C4-2B (cell line): Measurements from ENCODE around the gene RNF215.
A peak's percentile ranks its signal among the peaks of the same experiment; 100 is the strongest.

Source experiments
- H3K27ac ChIP-seq: fragments of 450-650 bp; 2 replicates; pipeline ENCODE4 v1.5.1; 2017
- CTCF ChIP-seq: fragments of 450-650 bp; conservative IDR thresholded peaks from 2 replicates; pipeline ENCODE4 v1.5.1; 2017; ENCODE audit warnings: mild to moderate bottlenecking
- ZFX ChIP-seq: fragments of 450-650 bp; IDR thresholded peaks from 2 replicates; pipeline ENCODE4 v1.6.1; 2017

RNF215 gene

GRCh38 chr22:30424534-30425326, 37.5 kb upstream of the RNF215 start:
- H3K27ac ChIP-seq, result peak overlapping the region; percentile 97
- TF ChIP-seq CTCF (no peak), ZFX (no peak)

GRCh38 chr22:30423959-30424533, 36.8 kb upstream of the RNF215 start:
- peak overlapping the region; percentile 97 for H3K27ac ChIP-seq
- TF ChIP-seq ZFX (no peak), CTCF (no peak)

GRCh38 chr22:30423301-30423958, 36.2 kb upstream of the RNF215 start:
- TF ChIP-seq ZFX (peak; percentile 90), CTCF (no peak)
- H3K27ac ChIP-seq, result peak overlapping the region; percentile 97

GRCh38 chr22:30422481-30423300, 35.5 kb upstream of the RNF215 start:
- TF ChIP-seq CTCF (no peak), ZFX (no peak)

GRCh38 chr22:30421695-30422480, 34.7 kb upstream of the RNF215 start:
- peak overlapping the region; percentile 97 for H3K27ac ChIP-seq
- no peak for TF ChIP-seq CTCF
- no peak for TF ChIP-seq ZFX

More at GRCh38 chr22:30422481-30423300, 35.5 kb upstream of the RNF215 start:
- peak overlapping the region; percentile 97 for H3K27ac ChIP-seq

- H3K27ac ChIP-seq, result peak overlapping the region; percentile 56
Measured at GRCh38 chr22:30420347-30421125, 33.3 kb upstream of the RNF215 start.

More at GRCh38 chr22:30420347-30421125, 33.3 kb upstream of the RNF215 start:
- TF ChIP-seq CTCF, result no peak
